Measurements from ENCODE around the gene ARHGAP6.

Gene ARHGAP6

DNA sequence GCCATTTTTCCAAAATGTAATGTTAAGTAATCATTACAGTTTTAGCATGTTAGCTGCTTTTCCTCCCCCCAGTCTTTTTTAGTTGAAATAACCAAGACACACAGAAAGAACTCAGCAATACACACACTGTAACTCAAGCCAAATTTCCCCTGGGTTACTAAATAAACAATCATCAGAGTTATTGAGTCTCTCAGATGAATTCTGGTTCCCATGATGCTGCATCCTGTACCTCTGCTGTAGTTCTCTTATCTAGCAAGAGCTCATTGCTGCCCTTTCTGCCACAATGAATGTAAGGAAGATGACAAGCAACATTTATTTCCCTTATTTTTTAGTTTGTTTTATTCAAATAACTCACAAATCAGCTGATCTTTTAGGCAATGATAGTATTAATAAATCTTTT, 185.1 kb downstream of the ARHGAP6 start:
- H3K27me3 ChIP-seq (ENCODE audit: insufficient read depth, poor library complexity, severe bottlenecking): no peaks in the 10 kb centered on the region
- TF ChIP-seq, protein P1, sequence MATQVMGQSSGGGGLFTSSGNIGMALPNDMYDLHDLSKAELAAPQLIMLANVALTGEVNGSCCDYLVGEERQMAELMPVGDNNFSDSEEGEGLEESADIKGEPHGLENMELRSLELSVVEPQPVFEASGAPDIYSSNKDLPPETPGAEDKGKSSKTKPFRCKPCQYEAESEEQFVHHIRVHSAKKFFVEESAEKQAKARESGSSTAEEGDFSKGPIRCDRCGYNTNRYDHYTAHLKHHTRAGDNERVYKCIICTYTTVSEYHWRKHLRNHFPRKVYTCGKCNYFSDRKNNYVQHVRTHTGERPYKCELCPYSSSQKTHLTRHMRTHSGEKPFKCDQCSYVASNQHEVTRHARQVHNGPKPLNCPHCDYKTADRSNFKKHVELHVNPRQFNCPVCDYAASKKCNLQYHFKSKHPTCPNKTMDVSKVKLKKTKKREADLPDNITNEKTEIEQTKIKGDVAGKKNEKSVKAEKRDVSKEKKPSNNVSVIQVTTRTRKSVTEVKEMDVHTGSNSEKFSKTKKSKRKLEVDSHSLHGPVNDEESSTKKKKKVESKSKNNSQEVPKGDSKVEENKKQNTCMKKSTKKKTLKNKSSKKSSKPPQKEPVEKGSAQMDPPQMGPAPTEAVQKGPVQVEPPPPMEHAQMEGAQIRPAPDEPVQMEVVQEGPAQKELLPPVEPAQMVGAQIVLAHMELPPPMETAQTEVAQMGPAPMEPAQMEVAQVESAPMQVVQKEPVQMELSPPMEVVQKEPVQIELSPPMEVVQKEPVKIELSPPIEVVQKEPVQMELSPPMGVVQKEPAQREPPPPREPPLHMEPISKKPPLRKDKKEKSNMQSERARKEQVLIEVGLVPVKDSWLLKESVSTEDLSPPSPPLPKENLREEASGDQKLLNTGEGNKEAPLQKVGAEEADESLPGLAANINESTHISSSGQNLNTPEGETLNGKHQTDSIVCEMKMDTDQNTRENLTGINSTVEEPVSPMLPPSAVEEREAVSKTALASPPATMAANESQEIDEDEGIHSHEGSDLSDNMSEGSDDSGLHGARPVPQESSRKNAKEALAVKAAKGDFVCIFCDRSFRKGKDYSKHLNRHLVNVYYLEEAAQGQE (IDR thresholded peaks at IDR 0.05; ENCODE audit: insufficient replicate concordance, low read depth): no peak
- TF ChIP-seq SPI1 (IDR thresholded peaks at IDR 0.05; ENCODE audit: borderline replicate concordance, low read depth) (no peak), GABPA (IDR thresholded peaks at IDR 0.05; ENCODE audit: low read depth) (no peak), POLR2AphosphoS5 (IDR thresholded peaks at IDR 0.05; ENCODE audit: low read depth) (no peak)
- TF ChIP-seq, protein P2, sequence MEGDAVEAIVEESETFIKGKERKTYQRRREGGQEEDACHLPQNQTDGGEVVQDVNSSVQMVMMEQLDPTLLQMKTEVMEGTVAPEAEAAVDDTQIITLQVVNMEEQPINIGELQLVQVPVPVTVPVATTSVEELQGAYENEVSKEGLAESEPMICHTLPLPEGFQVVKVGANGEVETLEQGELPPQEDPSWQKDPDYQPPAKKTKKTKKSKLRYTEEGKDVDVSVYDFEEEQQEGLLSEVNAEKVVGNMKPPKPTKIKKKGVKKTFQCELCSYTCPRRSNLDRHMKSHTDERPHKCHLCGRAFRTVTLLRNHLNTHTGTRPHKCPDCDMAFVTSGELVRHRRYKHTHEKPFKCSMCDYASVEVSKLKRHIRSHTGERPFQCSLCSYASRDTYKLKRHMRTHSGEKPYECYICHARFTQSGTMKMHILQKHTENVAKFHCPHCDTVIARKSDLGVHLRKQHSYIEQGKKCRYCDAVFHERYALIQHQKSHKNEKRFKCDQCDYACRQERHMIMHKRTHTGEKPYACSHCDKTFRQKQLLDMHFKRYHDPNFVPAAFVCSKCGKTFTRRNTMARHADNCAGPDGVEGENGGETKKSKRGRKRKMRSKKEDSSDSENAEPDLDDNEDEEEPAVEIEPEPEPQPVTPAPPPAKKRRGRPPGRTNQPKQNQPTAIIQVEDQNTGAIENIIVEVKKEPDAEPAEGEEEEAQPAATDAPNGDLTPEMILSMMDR (IDR thresholded peaks at IDR 0.05; ENCODE audit: insufficient read depth, low read length): no peak
- no peak for DNase-seq (ENCODE audit: low read depth in 1 of 2, low spot score in 1 of 2)

DNA sequence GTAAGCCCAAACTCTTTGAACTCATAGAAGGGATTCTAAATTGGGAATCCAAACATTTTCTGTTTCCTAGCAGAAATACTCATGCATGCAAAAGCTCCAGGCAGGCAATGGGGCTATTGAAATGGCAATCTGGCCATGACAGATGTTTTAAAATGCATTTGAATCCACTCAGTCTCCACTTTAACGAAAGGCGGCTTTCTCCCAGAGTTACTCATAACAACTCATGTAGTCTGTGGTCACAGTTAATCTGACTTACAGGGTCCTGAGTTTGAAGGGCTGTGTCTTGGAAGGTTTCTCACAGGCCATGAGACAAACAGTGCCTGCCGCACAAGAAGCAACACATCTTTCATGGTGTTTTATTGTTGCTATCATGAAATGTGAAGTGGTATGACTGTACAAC, 186.8 kb downstream of the ARHGAP6 start:
- TF ChIP-seq SPI1 (IDR thresholded peaks at IDR 0.05; ENCODE audit: borderline replicate concordance, low read depth): no peak
- TF ChIP-seq, protein P1 (IDR thresholded peaks at IDR 0.05; ENCODE audit: insufficient replicate concordance, low read depth): no peak
- TF ChIP-seq POLR2AphosphoS5 (IDR thresholded peaks at IDR 0.05; ENCODE audit: low read depth): no peak
- TF ChIP-seq, protein P2 (IDR thresholded peaks at IDR 0.05; ENCODE audit: insufficient read depth, low read length): no peak
- TF ChIP-seq GABPA (IDR thresholded peaks at IDR 0.05; ENCODE audit: low read depth): no peak
- Histone ChIP-seq H3K27ac (replicated peaks) (no peak overlapping the region), H3K27me3 (ENCODE audit: insufficient read depth, poor library complexity, severe bottlenecking) (no peaks in the 10 kb centered on the region), H3K4me3 (replicated peaks; ENCODE audit: insufficient read depth, low read length) (no peak overlapping the region)
- DNase-seq (ENCODE audit: low read depth in 1 of 2, low spot score in 1 of 2): no peak

More for the DNA sequence above, 185.1 kb downstream of the ARHGAP6 start:
- Histone ChIP-seq H3K27ac (replicated peaks) (no peak overlapping the region), H3K4me3 (replicated peaks; ENCODE audit: insufficient read depth, low read length) (no peak overlapping the region)

DNA sequence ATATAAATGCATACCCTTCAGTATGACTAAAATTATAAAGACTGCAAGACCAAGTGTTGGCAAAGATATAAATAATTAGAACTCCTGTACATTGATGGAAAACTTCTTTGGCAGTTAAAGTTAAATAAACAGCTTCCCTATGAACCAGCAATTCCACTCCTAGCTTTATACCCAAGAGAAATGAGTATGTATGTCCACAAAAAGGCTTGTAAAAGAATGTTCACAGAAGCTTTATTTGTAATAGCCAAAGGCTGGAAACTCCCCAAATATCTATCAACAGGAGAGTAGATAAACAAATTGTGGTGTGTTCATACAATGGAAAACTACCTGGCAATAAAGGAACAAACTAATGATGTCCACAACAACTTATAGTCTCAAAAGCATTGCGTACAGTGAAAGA, 187.7 kb downstream of the ARHGAP6 start:
- Histone ChIP-seq H3K4me3 (replicated peaks; ENCODE audit: insufficient read depth, low read length) (no peak overlapping the region), H3K27ac (replicated peaks) (no peak overlapping the region), H3K27me3 (ENCODE audit: insufficient read depth, poor library complexity, severe bottlenecking) (no peaks in the 10 kb centered on the region)
- TF ChIP-seq POLR2AphosphoS5 (IDR thresholded peaks at IDR 0.05; ENCODE audit: low read depth) (no peak), SPI1 (IDR thresholded peaks at IDR 0.05; ENCODE audit: borderline replicate concordance, low read depth) (no peak), GABPA (IDR thresholded peaks at IDR 0.05; ENCODE audit: low read depth) (no peak)
- TF ChIP-seq, protein P2 (IDR thresholded peaks at IDR 0.05; ENCODE audit: insufficient read depth, low read length): no peak
- TF ChIP-seq, protein P1 (IDR thresholded peaks at IDR 0.05; ENCODE audit: insufficient replicate concordance, low read depth): no peak
- no peak for DNase-seq (ENCODE audit: low read depth in 1 of 2, low spot score in 1 of 2)

Data from HL-60 (cell line).